ENCODE measurements around the gene CDT1. TPM values are rescaled to one million over a fixed set of nuclear protein-coding genes. Genes with fewer than 3 reads are reported as not detected.

The CDT1 gene
- 13.3 TPM for polyA plus RNA-seq (ENCODE audit: insufficient read length)
- long read RNA-seq, donor 1, transcript CDT1-201 (10 exons, 3,240 nt), result major isoform, 8 of 8 reads
- long read RNA-seq, donor 1, partial matches to known transcripts, result 0 of 8 reads
- long read RNA-seq, donor 1, other reads (novel, unspliced or antisense), result 0 of 8 reads
- long read RNA-seq, donor 2, transcript CDT1-201 (10 exons, 3,240 nt), result major isoform, 8 of 14 reads
- long read RNA-seq, donor 2, partial matches to known transcripts, result 6 of 14 reads
- long read RNA-seq, donor 2, other reads (novel, unspliced or antisense), result 0 of 14 reads
- long read RNA-seq, donor 3, transcript CDT1-201 (10 exons, 3,240 nt), result major isoform, 9 of 9 reads
- long read RNA-seq, donor 3, partial matches to known transcripts, result 0 of 9 reads
- long read RNA-seq, donor 3, other reads (novel, unspliced or antisense), result 0 of 9 reads
- long read RNA-seq, donor 4, result 0 reads
- long read RNA-seq, donor 5, transcript CDT1-201 (10 exons, 3,240 nt), result major isoform, 7 of 7 reads
- long read RNA-seq, donor 5, partial matches to known transcripts, result 0 of 7 reads
- long read RNA-seq, donor 5, other reads (novel, unspliced or antisense), result 0 of 7 reads
- long read RNA-seq, donor 6, transcript CDT1-201 (10 exons, 3,240 nt), result major isoform, 9 of 21 reads
- long read RNA-seq, donor 6, partial matches to known transcripts, result 12 of 21 reads
- long read RNA-seq, donor 6, other reads (novel, unspliced or antisense), result 0 of 21 reads
- long read RNA-seq, donor 7, transcript CDT1-201 (10 exons, 3,240 nt), result major isoform, 15 of 15 reads
- long read RNA-seq, donor 7, partial matches to known transcripts, result 0 of 15 reads
- long read RNA-seq, donor 7, other reads (novel, unspliced or antisense), result 0 of 15 reads
- long read RNA-seq, donor 8, partial matches to known transcripts, result 0 of 2 reads
- long read RNA-seq, donor 8, other reads (novel, unspliced or antisense), result 0 of 2 reads

GRCh38 chr16:88803264-88803987, at the start of gene CDT1:
TSS of gene CDT1 (plus strand) at chr16:88803789. CDS start at chr16:88803832, 43 bp downstream.
- DNase-seq, result peak; percentile 74

- no peak for DNase-seq
These were observed 49.3 kb upstream of the CDT1 start for GRCh38 chr16:88754109-88754911.

- DNase-seq, result no peak
These were observed 48.5 kb upstream of the CDT1 start for GRCh38 chr16:88754912-88755744.

- no peak for DNase-seq
These were observed 47.7 kb upstream of the CDT1 start for GRCh38 chr16:88755745-88756443.

GRCh38 chr16:88758227-88758943, 45.2 kb upstream of the CDT1 start:
- DNase-seq, result no peak

- DNase-seq, result no peak
These were observed 44.7 kb upstream of the CDT1 start for GRCh38 chr16:88758944-88759244.

- DNase-seq, result no peak
These were observed 44.2 kb upstream of the CDT1 start for GRCh38 chr16:88759245-88759975.

GRCh38 chr16:88759976-88760350, 43.6 kb upstream of the CDT1 start:
- no peak for DNase-seq

GRCh38 chr16:88760424-88761142, 43.0 kb upstream of the CDT1 start:
- no peak for DNase-seq

GRCh38 chr16:88761143-88761534, 42.5 kb upstream of the CDT1 start:
- DNase-seq, result no peak

- no peak for DNase-seq
These were observed 41.8 kb upstream of the CDT1 start for GRCh38 chr16:88761830-88762229.

- DNase-seq, result no peak
These were observed 41.2 kb upstream of the CDT1 start for GRCh38 chr16:88762258-88762870.

- no peak for DNase-seq
These were observed 40.6 kb upstream of the CDT1 start for GRCh38 chr16:88762941-88763340.

- no peak for DNase-seq
These were observed 40.0 kb upstream of the CDT1 start for GRCh38 chr16:88763502-88764053.

- DNase-seq, result no peak
These were observed 39.5 kb upstream of the CDT1 start for GRCh38 chr16:88764080-88764479.

GRCh38 chr16:88764913-88765349, 38.7 kb upstream of the CDT1 start:
- no peak for DNase-seq

- DNase-seq, result no peak
These were observed 36.6 kb upstream of the CDT1 start for GRCh38 chr16:88766975-88767374.
